GM12864 (cell line): ENCODE data around the gene SLC38A5.

Source experiments
- DNase-seq: peaks from one replicate; pipeline ENCODE4 v3.0.0-alpha.2; 2011; ENCODE audit warnings: low read depth
- H3K4me3 ChIP-seq: 2 replicates; pipeline ENCODE4 v1.5.1; 2011; ENCODE audit warnings: mild to moderate bottlenecking, low read depth, low read length, control low read depth
- TF ChIP-seq, protein P1 (sequence below): IDR thresholded peaks from 2 replicates; pipeline ENCODE4 v1.5.1; 2011; ENCODE audit warnings: low read depth, mild to moderate bottlenecking, moderate library complexity, low read length, control low read depth, inconsistent platforms; ENCODE audit errors: missing control alignments

SLC38A5 gene

DNA sequence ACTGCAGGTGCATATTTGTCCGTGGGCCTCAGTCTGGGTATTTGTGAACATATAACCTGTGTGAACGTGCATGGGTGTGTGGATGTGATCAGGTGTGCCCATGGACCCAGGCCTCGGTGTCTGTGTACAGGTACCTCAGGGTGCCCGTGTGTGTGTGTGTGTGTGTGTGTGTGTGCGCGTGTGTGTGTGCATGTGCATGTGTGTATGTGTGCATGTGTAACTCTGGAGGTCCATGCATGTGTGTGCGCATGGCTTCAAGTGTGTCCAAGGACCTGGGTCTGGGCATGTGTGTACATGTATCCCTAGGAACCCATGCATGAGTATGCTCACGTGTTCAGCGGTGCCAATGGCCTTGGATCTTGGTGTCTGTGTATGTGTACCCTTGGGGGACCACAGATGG is 21.7 kb upstream of the SLC38A5 start:
- no peak overlapping the region for H3K4me3 ChIP-seq
- no peak for DNase-seq
- TF ChIP-seq, protein P1, sequence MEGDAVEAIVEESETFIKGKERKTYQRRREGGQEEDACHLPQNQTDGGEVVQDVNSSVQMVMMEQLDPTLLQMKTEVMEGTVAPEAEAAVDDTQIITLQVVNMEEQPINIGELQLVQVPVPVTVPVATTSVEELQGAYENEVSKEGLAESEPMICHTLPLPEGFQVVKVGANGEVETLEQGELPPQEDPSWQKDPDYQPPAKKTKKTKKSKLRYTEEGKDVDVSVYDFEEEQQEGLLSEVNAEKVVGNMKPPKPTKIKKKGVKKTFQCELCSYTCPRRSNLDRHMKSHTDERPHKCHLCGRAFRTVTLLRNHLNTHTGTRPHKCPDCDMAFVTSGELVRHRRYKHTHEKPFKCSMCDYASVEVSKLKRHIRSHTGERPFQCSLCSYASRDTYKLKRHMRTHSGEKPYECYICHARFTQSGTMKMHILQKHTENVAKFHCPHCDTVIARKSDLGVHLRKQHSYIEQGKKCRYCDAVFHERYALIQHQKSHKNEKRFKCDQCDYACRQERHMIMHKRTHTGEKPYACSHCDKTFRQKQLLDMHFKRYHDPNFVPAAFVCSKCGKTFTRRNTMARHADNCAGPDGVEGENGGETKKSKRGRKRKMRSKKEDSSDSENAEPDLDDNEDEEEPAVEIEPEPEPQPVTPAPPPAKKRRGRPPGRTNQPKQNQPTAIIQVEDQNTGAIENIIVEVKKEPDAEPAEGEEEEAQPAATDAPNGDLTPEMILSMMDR = no peak

GRCh38 chrX:48490661-48491060 is 20.6 kb upstream of the SLC38A5 start:
- DNase-seq = no peak
- H3K4me3 ChIP-seq = no peak overlapping the region
- TF ChIP-seq, protein P1 = no peak

DNA sequence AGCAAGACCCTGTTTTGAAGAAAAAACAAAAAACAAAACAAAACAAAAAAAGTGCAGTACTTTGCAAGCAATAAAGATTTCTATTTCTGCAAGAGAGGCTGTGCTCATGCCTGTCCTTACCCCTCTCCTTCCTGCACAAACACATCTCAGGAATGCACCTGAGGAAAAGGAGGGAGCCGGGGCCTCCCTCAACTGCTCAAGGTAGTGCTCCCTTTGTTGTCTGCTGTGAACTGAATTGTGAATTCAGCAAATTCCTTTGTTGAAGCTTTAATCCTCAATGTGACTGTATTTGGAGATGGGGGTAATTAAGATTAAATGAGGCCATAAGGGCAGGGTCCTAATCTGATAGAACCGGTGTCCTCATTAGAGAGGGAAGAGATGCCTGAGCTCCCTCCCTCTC is 19.8 kb upstream of the SLC38A5 start:
- no peak for DNase-seq
- TF ChIP-seq, protein P1 = no peak
- H3K4me3 ChIP-seq = no peak overlapping the region

DNA sequence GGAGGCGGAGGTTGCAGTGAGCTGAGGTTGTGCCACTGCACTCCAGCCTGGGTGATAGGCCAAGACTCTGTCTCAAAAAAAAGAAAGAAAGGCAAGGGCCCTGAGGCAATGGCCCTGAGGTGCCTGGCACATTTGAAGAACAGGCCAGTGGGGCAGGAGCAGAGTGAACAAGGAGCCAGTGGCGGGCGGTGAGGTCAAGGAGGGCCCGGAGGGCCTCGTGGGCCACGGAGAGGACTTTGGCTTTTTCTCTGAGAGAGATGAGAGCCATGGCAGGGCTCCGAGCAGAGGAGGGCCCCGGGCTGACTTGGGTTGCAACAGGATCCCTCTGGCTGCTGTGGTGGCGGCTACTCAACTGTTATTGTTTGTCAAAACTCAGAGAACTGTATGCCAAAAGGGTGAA is 19.2 kb upstream of the SLC38A5 start:
- no peak overlapping the region for H3K4me3 ChIP-seq
- TF ChIP-seq, protein P1 = no peak
- DNase-seq = no peak

DNA sequence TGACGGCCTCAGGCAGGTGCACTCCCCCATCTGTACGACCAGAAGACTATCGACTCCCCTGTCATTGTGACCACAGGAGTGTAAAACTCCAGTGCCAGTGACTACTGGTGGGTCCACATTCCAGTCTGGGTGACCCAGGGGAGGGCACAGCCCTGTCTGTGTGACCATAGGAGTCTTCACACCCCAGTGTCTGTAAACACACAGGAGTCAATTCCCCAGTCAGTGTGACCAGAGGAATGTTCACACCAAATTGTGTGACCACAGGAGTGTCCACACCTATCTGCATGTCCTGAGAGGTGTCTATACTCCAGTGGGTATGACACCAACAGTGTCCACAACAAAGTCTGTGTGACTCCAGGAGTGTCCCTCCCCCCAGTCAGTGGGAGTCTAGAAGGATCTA is 18.0 kb upstream of the SLC38A5 start:
- TF ChIP-seq, protein P1 = no peak
- DNase-seq = no peak

GRCh38 chrX:48487362-48487798 is 17.3 kb upstream of the SLC38A5 start:
- TF ChIP-seq, protein P1 = no peak
- H3K4me3 ChIP-seq = no peak overlapping the region
- DNase-seq = no peak

More for the DNA sequence above, 18.0 kb upstream of the SLC38A5 start:
- no peak overlapping the region for H3K4me3 ChIP-seq

DNA sequence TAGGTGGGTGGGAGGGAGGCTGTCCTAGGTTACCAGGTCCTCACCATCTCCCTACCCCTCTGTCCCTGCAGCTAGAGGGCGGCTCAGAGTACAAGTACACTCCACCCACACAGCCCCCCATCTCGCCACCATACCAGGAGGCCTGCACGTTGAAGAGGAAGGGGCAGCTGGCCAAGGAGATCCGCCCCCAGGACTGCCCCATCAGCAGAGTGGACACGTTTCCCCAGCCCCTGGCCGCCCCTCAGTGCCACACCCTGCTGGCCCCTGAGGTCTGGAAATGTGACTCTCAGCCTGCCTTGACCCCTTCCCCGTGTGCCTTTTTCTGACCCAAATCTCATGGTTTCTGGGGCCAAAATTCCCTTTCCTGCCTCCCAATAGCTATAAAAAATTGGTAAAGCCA is 12.5 kb upstream of the SLC38A5 start:
- TF ChIP-seq, protein P1 = no peak
- no peak for DNase-seq
- H3K4me3 ChIP-seq = no peak overlapping the region
